ENCODE results near the gene TMEM45B.

DNA sequence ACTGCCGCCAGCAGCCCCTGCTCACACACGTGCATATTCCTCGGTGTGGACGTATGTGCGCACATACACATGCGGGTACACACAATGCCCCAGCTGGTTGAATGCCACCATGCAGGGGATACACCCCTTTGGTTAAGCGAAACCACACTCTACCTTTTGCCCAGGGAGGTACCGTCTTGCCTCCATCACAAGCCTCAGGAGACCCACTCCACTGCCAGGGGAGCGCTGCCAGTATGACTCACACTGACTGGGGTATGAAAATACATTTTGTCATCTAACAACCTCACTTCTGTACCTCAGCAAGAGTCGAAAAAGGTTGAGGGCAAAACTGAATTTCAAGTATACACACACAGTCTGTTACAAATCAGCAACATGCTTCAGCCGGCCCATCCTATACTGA lies 39.4 kb downstream of the TMEM45B start:
- TF ChIP-seq CREB1 (CRISPR knock-in tag; IDR thresholded peaks at IDR 0.05; ENCODE audit: low read depth) (no peak), EZH2phosphoT487 (IDR thresholded peaks at IDR 0.05; ENCODE audit: unreplicated experiment) (no peak), CTCF (conservative IDR thresholded peaks at IDR 0.05; ENCODE audit: low read depth in 2 of 2) (no peak)
- TF ChIP-seq, protein P1, sequence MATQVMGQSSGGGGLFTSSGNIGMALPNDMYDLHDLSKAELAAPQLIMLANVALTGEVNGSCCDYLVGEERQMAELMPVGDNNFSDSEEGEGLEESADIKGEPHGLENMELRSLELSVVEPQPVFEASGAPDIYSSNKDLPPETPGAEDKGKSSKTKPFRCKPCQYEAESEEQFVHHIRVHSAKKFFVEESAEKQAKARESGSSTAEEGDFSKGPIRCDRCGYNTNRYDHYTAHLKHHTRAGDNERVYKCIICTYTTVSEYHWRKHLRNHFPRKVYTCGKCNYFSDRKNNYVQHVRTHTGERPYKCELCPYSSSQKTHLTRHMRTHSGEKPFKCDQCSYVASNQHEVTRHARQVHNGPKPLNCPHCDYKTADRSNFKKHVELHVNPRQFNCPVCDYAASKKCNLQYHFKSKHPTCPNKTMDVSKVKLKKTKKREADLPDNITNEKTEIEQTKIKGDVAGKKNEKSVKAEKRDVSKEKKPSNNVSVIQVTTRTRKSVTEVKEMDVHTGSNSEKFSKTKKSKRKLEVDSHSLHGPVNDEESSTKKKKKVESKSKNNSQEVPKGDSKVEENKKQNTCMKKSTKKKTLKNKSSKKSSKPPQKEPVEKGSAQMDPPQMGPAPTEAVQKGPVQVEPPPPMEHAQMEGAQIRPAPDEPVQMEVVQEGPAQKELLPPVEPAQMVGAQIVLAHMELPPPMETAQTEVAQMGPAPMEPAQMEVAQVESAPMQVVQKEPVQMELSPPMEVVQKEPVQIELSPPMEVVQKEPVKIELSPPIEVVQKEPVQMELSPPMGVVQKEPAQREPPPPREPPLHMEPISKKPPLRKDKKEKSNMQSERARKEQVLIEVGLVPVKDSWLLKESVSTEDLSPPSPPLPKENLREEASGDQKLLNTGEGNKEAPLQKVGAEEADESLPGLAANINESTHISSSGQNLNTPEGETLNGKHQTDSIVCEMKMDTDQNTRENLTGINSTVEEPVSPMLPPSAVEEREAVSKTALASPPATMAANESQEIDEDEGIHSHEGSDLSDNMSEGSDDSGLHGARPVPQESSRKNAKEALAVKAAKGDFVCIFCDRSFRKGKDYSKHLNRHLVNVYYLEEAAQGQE (IDR thresholded peaks at IDR 0.05; ENCODE audit: unreplicated experiment): no peak

Data from GM23338 (cell line).